Measurements from ENCODE around the gene MAPKAP1. TPM values are rescaled to one million over a fixed set of nuclear protein-coding genes. Genes with fewer than 3 reads are reported as not detected.
A peak's percentile ranks its signal among the peaks of the same experiment; 100 is the strongest.

MAPKAP1 gene
- total and polyA plus RNA-seq, 2 of the 13 experiments (the other 11 are each of a cell fraction or from before 2014, with no cell fraction given): 45.0 to 64.3 TPM

DNA sequence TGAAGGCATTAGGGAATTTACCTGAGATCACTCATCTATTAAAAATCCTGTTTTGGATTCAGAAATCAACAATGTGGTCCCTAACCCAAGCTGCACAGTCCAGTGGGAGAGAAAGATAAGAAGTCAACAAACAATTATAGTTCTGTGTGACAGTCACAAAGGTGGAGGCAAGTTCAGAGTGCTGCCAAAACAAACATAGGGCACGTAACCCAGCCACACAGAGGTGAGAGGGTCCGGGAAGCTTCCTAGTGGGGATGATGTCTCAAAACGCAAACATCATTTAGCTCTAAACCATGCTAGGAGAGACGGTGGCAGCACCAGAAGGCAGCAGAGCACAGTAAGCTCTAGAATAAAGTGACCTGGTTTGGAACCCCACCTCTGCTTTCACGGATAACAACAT is 158.9 kb downstream of the MAPKAP1 start (continued):
- TF ChIP-seq, protein P1, sequence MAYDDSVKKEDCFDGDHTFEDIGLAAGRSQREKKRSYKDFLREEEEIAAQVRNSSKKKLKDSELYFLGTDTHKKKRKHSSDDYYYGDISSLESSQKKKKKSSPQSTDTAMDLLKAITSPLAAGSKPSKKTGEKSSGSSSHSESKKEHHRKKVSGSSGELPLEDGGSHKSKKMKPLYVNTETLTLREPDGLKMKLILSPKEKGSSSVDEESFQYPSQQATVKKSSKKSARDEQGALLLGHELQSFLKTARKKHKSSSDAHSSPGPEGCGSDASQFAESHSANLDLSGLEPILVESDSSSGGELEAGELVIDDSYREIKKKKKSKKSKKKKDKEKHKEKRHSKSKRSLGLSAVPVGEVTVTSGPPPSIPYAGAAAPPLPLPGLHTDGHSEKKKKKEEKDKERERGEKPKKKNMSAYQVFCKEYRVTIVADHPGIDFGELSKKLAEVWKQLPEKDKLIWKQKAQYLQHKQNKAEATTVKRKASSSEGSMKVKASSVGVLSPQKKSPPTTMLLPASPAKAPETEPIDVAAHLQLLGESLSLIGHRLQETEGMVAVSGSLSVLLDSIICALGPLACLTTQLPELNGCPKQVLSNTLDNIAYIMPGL (CRISPR knock-in tag; IDR thresholded peaks at IDR 0.05; ENCODE audit: borderline replicate concordance in 1 of 2, low read depth in 1 of 2): 0 out of 4 replicates have a peak, but pooled peaks of 1 of the 2 experiments have one; percentile 24
- TF ChIP-seq SMARCC2 (IDR thresholded peaks at IDR 0.05) (no peak), FIP1L1 (IDR thresholded peaks at IDR 0.05; ENCODE audit: borderline replicate concordance, insufficient read depth, low read depth, low read length) (no peak), ZNF510 (CRISPR knock-in tag; IDR thresholded peaks at IDR 0.05; ENCODE audit: low read depth) (no peak), ZNF720 (CRISPR knock-in tag; IDR thresholded peaks at IDR 0.05) (no peak), MYC (CRISPR knock-in tag; IDR thresholded peaks at IDR 0.05; ENCODE audit: borderline replicate concordance) (0 out of 2 replicates have a peak, but pooled peaks have one; percentile 24), ZNF274 (CRISPR knock-in tag; IDR thresholded peaks at IDR 0.05) (no peak), FOXP1 (IDR thresholded peaks at IDR 0.05) (no peak), FOXP1 (CRISPR knock-in tag; IDR thresholded peaks at IDR 0.05) (peak; percentile 79; the same call in 1 of the 2 replicates), ZNF558 (CRISPR knock-in tag; IDR thresholded peaks at IDR 0.05; ENCODE audit: borderline replicate concordance) (no peak), ELF4 (CRISPR knock-in tag; IDR thresholded peaks at IDR 0.05; ENCODE audit: borderline replicate concordance) (no peak), ZNF749 (CRISPR knock-in tag; IDR thresholded peaks at IDR 0.05; ENCODE audit: borderline replicate concordance) (no peak), ZNF780A (CRISPR knock-in tag; IDR thresholded peaks at IDR 0.05) (no peak), ZNF607 (CRISPR knock-in tag; IDR thresholded peaks at IDR 0.05; ENCODE audit: borderline replicate concordance) (no peak), ADNP (CRISPR knock-in tag; IDR thresholded peaks at IDR 0.05) (no peak), RFX3 (CRISPR knock-in tag; IDR thresholded peaks at IDR 0.05) (no peak), KDM6A (CRISPR knock-in tag; IDR thresholded peaks at IDR 0.05; ENCODE audit: low read depth) (0 out of 2 replicates have a peak, but pooled peaks have one; percentile 26), GTF2F1 (IDR thresholded peaks at IDR 0.05; ENCODE audit: low read length) (no peak)
- TF ChIP-seq, protein P2, sequence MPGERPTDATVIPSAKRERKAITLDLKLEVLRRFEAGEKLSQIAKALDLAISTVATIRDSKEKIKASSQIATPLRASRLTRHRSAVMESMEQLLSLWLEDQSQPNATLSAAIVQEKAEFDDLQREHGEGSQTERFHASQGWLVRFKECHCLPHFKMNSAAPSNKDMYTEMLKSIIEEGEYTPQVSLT (CRISPR knock-in tag; IDR thresholded peaks at IDR 0.05; ENCODE audit: borderline replicate concordance, low read depth): no peak
- TF ChIP-seq, protein P3, sequence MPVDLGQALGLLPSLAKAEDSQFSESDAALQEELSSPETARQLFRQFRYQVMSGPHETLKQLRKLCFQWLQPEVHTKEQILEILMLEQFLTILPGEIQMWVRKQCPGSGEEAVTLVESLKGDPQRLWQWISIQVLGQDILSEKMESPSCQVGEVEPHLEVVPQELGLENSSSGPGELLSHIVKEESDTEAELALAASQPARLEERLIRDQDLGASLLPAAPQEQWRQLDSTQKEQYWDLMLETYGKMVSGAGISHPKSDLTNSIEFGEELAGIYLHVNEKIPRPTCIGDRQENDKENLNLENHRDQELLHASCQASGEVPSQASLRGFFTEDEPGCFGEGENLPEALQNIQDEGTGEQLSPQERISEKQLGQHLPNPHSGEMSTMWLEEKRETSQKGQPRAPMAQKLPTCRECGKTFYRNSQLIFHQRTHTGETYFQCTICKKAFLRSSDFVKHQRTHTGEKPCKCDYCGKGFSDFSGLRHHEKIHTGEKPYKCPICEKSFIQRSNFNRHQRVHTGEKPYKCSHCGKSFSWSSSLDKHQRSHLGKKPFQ (CRISPR knock-in tag; IDR thresholded peaks at IDR 0.05; ENCODE audit: insufficient replicate concordance): no peak
- TF ChIP-seq, protein P4, sequence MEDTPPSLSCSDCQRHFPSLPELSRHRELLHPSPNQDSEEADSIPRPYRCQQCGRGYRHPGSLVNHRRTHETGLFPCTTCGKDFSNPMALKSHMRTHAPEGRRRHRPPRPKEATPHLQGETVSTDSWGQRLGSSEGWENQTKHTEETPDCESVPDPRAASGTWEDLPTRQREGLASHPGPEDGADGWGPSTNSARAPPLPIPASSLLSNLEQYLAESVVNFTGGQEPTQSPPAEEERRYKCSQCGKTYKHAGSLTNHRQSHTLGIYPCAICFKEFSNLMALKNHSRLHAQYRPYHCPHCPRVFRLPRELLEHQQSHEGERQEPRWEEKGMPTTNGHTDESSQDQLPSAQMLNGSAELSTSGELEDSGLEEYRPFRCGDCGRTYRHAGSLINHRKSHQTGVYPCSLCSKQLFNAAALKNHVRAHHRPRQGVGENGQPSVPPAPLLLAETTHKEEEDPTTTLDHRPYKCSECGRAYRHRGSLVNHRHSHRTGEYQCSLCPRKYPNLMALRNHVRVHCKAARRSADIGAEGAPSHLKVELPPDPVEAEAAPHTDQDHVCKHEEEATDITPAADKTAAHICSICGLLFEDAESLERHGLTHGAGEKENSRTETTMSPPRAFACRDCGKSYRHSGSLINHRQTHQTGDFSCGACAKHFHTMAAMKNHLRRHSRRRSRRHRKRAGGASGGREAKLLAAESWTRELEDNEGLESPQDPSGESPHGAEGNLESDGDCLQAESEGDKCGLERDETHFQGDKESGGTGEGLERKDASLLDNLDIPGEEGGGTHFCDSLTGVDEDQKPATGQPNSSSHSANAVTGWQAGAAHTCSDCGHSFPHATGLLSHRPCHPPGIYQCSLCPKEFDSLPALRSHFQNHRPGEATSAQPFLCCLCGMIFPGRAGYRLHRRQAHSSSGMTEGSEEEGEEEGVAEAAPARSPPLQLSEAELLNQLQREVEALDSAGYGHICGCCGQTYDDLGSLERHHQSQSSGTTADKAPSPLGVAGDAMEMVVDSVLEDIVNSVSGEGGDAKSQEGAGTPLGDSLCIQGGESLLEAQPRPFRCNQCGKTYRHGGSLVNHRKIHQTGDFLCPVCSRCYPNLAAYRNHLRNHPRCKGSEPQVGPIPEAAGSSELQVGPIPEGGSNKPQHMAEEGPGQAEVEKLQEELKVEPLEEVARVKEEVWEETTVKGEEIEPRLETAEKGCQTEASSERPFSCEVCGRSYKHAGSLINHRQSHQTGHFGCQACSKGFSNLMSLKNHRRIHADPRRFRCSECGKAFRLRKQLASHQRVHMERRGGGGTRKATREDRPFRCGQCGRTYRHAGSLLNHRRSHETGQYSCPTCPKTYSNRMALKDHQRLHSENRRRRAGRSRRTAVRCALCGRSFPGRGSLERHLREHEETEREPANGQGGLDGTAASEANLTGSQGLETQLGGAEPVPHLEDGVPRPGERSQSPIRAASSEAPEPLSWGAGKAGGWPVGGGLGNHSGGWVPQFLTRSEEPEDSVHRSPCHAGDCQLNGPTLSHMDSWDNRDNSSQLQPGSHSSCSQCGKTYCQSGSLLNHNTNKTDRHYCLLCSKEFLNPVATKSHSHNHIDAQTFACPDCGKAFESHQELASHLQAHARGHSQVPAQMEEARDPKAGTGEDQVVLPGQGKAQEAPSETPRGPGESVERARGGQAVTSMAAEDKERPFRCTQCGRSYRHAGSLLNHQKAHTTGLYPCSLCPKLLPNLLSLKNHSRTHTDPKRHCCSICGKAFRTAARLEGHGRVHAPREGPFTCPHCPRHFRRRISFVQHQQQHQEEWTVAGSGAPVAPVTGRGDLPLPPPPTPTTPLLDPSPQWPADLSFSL (CRISPR knock-in tag; IDR thresholded peaks at IDR 0.05): peak; percentile 56; the same call in 1 of the 2 replicates

Data from HepG2 (cell line).